Measurements from ENCODE around the gene UTP3.
"Not testable (repeated sequence)": the region's sequence is repeated elsewhere in the genome, so short reads cannot be mapped to it uniquely, and the experiment has no call there.

Gene UTP3

GRCh38 chr4:70687821-70688794 lies at the start of gene UTP3:
Gene UTP3, plus strand, starts transcription at chr4:70688532. Its CDS starts 146 bp downstream, at chr4:70688678.
- no peaks in the 10 kb centered on the region for H3K27me3 ChIP-seq (ENCODE audit: insufficient read depth, low read length)
- H3K4me3 ChIP-seq (ENCODE audit: low read length): peak within 1 kb of the TSS; percentile 97
- H3K9ac ChIP-seq (ENCODE audit: low read depth, low read length): peak within 1 kb of the TSS; percentile 94
- no peaks in the 10 kb centered on the region for H3K9me3 ChIP-seq (ENCODE audit: insufficient read depth, low read depth, low read length)
- H3K4me1 ChIP-seq (ENCODE audit: insufficient read depth, low read length): peaks cover 8% of the 10 kb centered on the region; the same call in 1 of the 2 replicates
- H3K36me3 ChIP-seq (ENCODE audit: insufficient read depth, low read depth, low read length): peaks cover 13% of the 10 kb centered on the region
- H3K27ac ChIP-seq (ENCODE audit: low read length): peak within 1 kb of the TSS; percentile 88

GRCh38 chr4:70640192-70640591 lies 48.1 kb upstream of the UTP3 start:
- no peak overlapping the region for H3K9ac ChIP-seq (ENCODE audit: low read depth, low read length)
- H3K36me3 ChIP-seq (ENCODE audit: insufficient read depth, low read depth, low read length): no peaks in the 10 kb centered on the region
- H3K27me3 ChIP-seq (ENCODE audit: insufficient read depth, low read length): no peaks in the 10 kb centered on the region
- H3K27ac ChIP-seq (ENCODE audit: low read length): no peak overlapping the region
- H3K4me1 ChIP-seq (ENCODE audit: insufficient read depth, low read length): no peaks in the 10 kb centered on the region
- no peak overlapping the region for H3K4me3 ChIP-seq (ENCODE audit: low read length)
- H3K9me3 ChIP-seq (ENCODE audit: insufficient read depth, low read depth, low read length): no peaks in the 10 kb centered on the region

GRCh38 chr4:70650741-70651140 lies 37.6 kb upstream of the UTP3 start:
- not testable (repeated sequence) for H3K4me3 ChIP-seq (ENCODE audit: low read length); H3K27me3 ChIP-seq (ENCODE audit: insufficient read depth, low read length); H3K9me3 ChIP-seq (ENCODE audit: insufficient read depth, low read depth, low read length); H3K9ac ChIP-seq (ENCODE audit: low read depth, low read length); H3K27ac ChIP-seq (ENCODE audit: low read length); H3K36me3 ChIP-seq (ENCODE audit: insufficient read depth, low read depth, low read length); H3K4me1 ChIP-seq (ENCODE audit: insufficient read depth, low read length)

- Histone ChIP-seq H3K9ac (ENCODE audit: low read depth, low read length) (no peak overlapping the region), H3K9me3 (ENCODE audit: insufficient read depth, low read depth, low read length) (no peaks in the 10 kb centered on the region), H3K4me1 (ENCODE audit: insufficient read depth, low read length) (no peaks in the 10 kb centered on the region), H3K36me3 (ENCODE audit: insufficient read depth, low read depth, low read length) (no peaks in the 10 kb centered on the region), H3K27me3 (ENCODE audit: insufficient read depth, low read length) (no peaks in the 10 kb centered on the region), H3K4me3 (ENCODE audit: low read length) (no peak overlapping the region), H3K27ac (ENCODE audit: low read length) (no peak overlapping the region)
Measured at GRCh38 chr4:70651864-70652506, 36.3 kb upstream of the UTP3 start.

- H3K9ac ChIP-seq (ENCODE audit: low read depth, low read length): no peak overlapping the region
- H3K27me3 ChIP-seq (ENCODE audit: insufficient read depth, low read length): no peaks in the 10 kb centered on the region
- no peak overlapping the region for H3K27ac ChIP-seq (ENCODE audit: low read length)
- H3K4me1 ChIP-seq (ENCODE audit: insufficient read depth, low read length): no peaks in the 10 kb centered on the region
- no peaks in the 10 kb centered on the region for H3K36me3 ChIP-seq (ENCODE audit: insufficient read depth, low read depth, low read length)
- no peak overlapping the region for H3K4me3 ChIP-seq (ENCODE audit: low read length)
- H3K9me3 ChIP-seq (ENCODE audit: insufficient read depth, low read depth, low read length): no peaks in the 10 kb centered on the region
Measured at GRCh38 chr4:70654605-70655011, 33.7 kb upstream of the UTP3 start.

GRCh38 chr4:70657326-70657725 lies 31.0 kb upstream of the UTP3 start:
- Histone ChIP-seq H3K9ac (ENCODE audit: low read depth, low read length) (no peak overlapping the region), H3K27me3 (ENCODE audit: insufficient read depth, low read length) (no peaks in the 10 kb centered on the region), H3K27ac (ENCODE audit: low read length) (no peak overlapping the region), H3K36me3 (ENCODE audit: insufficient read depth, low read depth, low read length) (no peaks in the 10 kb centered on the region), H3K4me1 (ENCODE audit: insufficient read depth, low read length) (no peaks in the 10 kb centered on the region), H3K9me3 (ENCODE audit: insufficient read depth, low read depth, low read length) (no peaks in the 10 kb centered on the region), H3K4me3 (ENCODE audit: low read length) (no peak overlapping the region)

- H3K9me3 ChIP-seq (ENCODE audit: insufficient read depth, low read depth, low read length): no peaks in the 10 kb centered on the region
- H3K4me3 ChIP-seq (ENCODE audit: low read length): no peak overlapping the region
- H3K27me3 ChIP-seq (ENCODE audit: insufficient read depth, low read length): no peaks in the 10 kb centered on the region
- no peak overlapping the region for H3K27ac ChIP-seq (ENCODE audit: low read length)
- H3K36me3 ChIP-seq (ENCODE audit: insufficient read depth, low read depth, low read length): no peaks in the 10 kb centered on the region
- H3K9ac ChIP-seq (ENCODE audit: low read depth, low read length): no peak overlapping the region
- no peaks in the 10 kb centered on the region for H3K4me1 ChIP-seq (ENCODE audit: insufficient read depth, low read length)
Measured at GRCh38 chr4:70658418-70658817, 29.9 kb upstream of the UTP3 start.

GRCh38 chr4:70660106-70660505 lies 28.2 kb upstream of the UTP3 start:
- Histone ChIP-seq H3K27ac (ENCODE audit: low read length) (no peak overlapping the region), H3K27me3 (ENCODE audit: insufficient read depth, low read length) (no peaks in the 10 kb centered on the region), H3K9me3 (ENCODE audit: insufficient read depth, low read depth, low read length) (no peaks in the 10 kb centered on the region), H3K9ac (ENCODE audit: low read depth, low read length) (no peak overlapping the region), H3K4me3 (ENCODE audit: low read length) (no peak overlapping the region), H3K4me1 (ENCODE audit: insufficient read depth, low read length) (no peaks in the 10 kb centered on the region), H3K36me3 (ENCODE audit: insufficient read depth, low read depth, low read length) (no peaks in the 10 kb centered on the region)

- not testable (repeated sequence) for H3K9me3 ChIP-seq (ENCODE audit: insufficient read depth, low read depth, low read length); H3K9ac ChIP-seq (ENCODE audit: low read depth, low read length); H3K27ac ChIP-seq (ENCODE audit: low read length); H3K36me3 ChIP-seq (ENCODE audit: insufficient read depth, low read depth, low read length); H3K4me3 ChIP-seq (ENCODE audit: low read length); H3K4me1 ChIP-seq (ENCODE audit: insufficient read depth, low read length); H3K27me3 ChIP-seq (ENCODE audit: insufficient read depth, low read length)
Measured at GRCh38 chr4:70661309-70661922, 26.9 kb upstream of the UTP3 start.

- Histone ChIP-seq H3K4me3 (ENCODE audit: low read length) (no peak within 1 kb of the TSS), H3K36me3 (ENCODE audit: insufficient read depth, low read depth, low read length) (no peaks in the 10 kb centered on the region), H3K4me1 (ENCODE audit: insufficient read depth, low read length) (no peaks in the 10 kb centered on the region), H3K9me3 (ENCODE audit: insufficient read depth, low read depth, low read length) (no peaks in the 10 kb centered on the region), H3K27ac (ENCODE audit: low read length) (no peak within 1 kb of the TSS), H3K27me3 (ENCODE audit: insufficient read depth, low read length) (no peaks in the 10 kb centered on the region), H3K9ac (ENCODE audit: low read depth, low read length) (no peak within 1 kb of the TSS)
Measured at GRCh38 chr4:70666369-70666768, 22.0 kb upstream of the UTP3 start, which contains the start of gene JCHAIN. Gene JCHAIN, minus strand, starts transcription at chr4:70666508. Its CDS starts 18 bp downstream, at chr4:70666490.

- Histone ChIP-seq H3K9me3 (ENCODE audit: insufficient read depth, low read depth, low read length) (no peaks in the 10 kb centered on the region), H3K27me3 (ENCODE audit: insufficient read depth, low read length) (no peaks in the 10 kb centered on the region), H3K27ac (ENCODE audit: low read length) (no peak overlapping the region), H3K9ac (ENCODE audit: low read depth, low read length) (no peak overlapping the region), H3K4me3 (ENCODE audit: low read length) (no peak overlapping the region), H3K4me1 (ENCODE audit: insufficient read depth, low read length) (no peaks in the 10 kb centered on the region), H3K36me3 (ENCODE audit: insufficient read depth, low read depth, low read length) (no peaks in the 10 kb centered on the region)
Measured at GRCh38 chr4:70667740-70668535, 20.4 kb upstream of the UTP3 start.
